ENCODE results near the gene SSH3.

DNA sequence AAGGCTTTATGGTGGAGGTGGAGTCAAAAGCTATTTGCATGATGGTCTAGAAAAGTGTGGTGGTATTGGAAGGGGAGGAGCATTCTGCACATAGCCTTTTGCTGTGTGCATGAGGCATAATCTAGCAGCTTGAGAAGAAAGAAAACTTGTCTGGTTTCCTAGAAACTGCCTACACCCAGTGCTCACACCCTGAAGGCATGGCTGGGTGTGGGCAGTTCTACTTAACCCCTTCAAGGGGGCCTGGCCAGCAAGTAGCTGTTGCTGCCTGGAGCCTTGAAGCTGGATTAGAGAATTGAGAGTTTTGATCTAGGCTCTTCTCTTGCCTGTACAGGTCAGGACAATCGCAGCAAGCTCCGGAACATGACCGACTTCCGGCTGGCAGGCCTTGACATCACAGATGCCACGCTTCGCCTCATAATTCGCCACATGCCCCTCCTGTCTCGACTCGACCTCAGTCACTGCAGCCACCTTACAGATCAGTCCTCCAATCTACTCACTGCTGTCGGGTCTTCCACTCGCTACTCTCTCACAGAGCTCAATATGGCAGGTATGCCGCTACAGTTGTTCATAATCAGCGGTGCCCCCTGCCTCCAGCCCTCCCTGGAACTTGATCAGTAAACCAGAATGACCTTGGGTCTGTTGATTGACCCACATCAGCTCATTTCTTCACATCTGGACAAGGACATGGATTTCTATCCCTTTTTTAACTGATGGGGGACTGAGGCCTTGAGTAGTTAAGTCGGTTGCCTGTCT lies 49.3 kb upstream of the SSH3 start:
- TF ChIP-seq POLR2A (IDR thresholded peaks at IDR 0.05) (no peak), CTCF (IDR thresholded peaks at IDR 0.05) (no peak)

All from prostate gland (tissue), 2 donors.